ENCODE results near the gene FYN.
"Not testable (repeated sequence)": the region's sequence is repeated elsewhere in the genome, so short reads cannot be mapped to it uniquely, and the experiment has no call there.

Gene FYN

GRCh38 chr6:111660531-111660930, 212.7 kb downstream of the FYN start:
- no peak for DNase-seq (ENCODE audit: low read depth)

- DNase-seq (ENCODE audit: low read depth), result no peak
Measured at GRCh38 chr6:111658462-111659154, 214.6 kb downstream of the FYN start.

- DNase-seq (ENCODE audit: low read depth), result no peak
Measured at GRCh38 chr6:111657146-111657545, 216.1 kb downstream of the FYN start.

GRCh38 chr6:111653979-111654378, 219.3 kb downstream of the FYN start:
- no peak for DNase-seq (ENCODE audit: low read depth)

GRCh38 chr6:111653434-111653833, 219.8 kb downstream of the FYN start:
- no peak for DNase-seq (ENCODE audit: low read depth)

- DNase-seq (ENCODE audit: low read depth), result no peak
Measured at GRCh38 chr6:111652156-111652555, 221.1 kb downstream of the FYN start.

- no peak for DNase-seq (ENCODE audit: low read depth)
Measured at GRCh38 chr6:111651185-111652034, 221.8 kb downstream of the FYN start.

DNA sequence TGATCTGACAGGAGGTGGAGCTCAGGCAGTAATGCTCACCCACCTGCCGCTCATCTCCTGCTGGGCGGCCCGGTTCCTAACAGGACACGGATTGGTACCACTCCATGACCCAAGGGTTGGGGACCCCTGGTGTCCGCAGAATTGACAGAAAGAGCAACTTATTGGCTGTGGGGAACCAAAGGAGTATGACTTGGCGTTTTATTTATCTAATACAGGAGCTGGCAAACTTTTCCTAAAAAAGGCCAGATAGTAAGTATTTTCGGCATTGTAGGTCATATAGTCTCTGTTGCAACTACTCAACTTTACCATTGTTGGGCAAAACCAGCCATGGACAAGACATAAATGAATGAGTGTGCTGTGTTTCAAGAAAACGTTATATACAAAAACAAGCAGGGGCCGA, 223.2 kb downstream of the FYN start:
- DNase-seq (ENCODE audit: low read depth), result no peak

GRCh38 chr6:111648100-111648499, 225.2 kb downstream of the FYN start:
- DNase-seq (ENCODE audit: low read depth), result no peak

- no peak for DNase-seq (ENCODE audit: low read depth)
Measured at GRCh38 chr6:111646942-111647341, 226.3 kb downstream of the FYN start.

- DNase-seq (ENCODE audit: low read depth), result no peak
Measured at GRCh38 chr6:111646034-111646433, 227.2 kb downstream of the FYN start.

- no peak for DNase-seq (ENCODE audit: low read depth)
Measured at GRCh38 chr6:111644893-111645430, 228.3 kb downstream of the FYN start.

GRCh38 chr6:111642463-111643158, 230.6 kb downstream of the FYN start:
- no peak for DNase-seq (ENCODE audit: low read depth)

GRCh38 chr6:111639266-111639665, 234.0 kb downstream of the FYN start:
- no peak for DNase-seq (ENCODE audit: low read depth)

DNA sequence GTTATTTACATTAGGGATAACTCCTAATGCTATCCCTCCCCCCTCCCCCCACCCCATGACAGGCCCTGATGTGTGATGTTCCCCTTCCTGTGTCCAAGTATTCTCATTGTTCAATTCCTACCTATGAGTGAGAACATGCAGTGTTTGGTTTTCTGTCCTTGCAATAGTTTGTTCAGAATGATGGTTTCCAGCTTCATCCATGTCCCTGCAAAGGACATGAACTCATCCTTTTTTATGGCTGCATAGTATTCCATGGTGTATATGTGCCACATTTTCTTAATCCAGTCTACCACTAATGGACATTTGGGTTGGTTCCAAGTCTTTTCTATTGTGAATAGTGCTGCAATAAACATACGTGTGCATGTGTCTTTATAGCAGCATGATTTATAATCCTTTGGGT, 238.3 kb downstream of the FYN start:
- DNase-seq (ENCODE audit: low read depth), result not testable (repeated sequence)

DNA sequence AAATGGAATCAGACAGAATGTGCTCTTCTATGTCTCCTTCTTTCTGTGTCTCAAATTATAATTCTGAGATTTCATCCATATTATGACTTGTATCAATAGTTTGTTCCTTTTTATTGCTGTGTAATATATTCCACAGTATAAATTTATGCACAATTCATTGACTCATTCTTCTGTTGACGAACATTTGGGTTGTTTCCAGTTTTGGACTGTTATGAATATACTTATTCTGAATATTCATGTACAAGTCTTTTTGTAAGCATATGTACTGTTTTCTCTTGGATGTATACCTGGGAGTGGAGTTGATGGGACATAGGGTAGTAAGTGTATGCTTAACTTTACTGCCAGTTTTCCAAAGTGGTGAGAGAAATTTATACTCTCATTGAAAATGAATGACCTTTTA, 239.4 kb downstream of the FYN start:
- no peak for DNase-seq (ENCODE audit: low read depth)

DNA sequence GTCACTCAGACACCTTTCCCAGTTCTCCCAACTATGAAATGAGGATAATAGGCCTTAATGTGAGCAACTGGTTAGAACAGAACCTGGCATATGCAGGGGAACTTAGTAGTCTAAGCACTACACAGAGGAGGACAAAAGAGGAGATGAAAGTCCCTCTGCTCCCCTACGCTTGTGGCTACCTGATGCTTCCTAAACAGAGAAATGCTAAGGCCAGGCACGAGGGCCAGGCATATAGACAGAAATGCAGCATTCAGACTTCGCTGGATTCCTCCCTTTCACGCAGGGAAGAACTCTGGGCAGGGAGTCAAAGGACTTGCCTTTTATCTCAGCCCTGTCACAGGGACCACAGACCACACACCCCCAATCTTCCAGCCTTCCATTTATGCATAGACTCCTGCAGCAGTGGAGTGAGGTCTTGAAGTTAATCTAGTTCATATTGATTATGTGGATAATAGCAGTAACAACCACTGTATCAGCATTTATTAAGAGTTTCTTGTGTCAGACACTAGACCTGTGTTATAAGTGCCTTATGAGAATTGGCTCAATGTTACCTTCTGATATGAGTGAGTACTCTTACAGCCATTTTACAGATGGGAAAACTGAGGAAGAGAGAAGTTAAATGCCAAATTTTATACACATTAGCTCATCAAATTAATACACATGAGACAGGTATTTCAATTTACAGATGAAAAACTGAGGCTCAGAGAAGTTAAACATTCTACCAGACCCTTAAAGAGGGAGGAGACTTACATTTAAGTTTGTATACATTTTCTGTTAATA, 240.6 kb downstream of the FYN start:
- DNase-seq (ENCODE audit: low read depth), result no peak

DNA sequence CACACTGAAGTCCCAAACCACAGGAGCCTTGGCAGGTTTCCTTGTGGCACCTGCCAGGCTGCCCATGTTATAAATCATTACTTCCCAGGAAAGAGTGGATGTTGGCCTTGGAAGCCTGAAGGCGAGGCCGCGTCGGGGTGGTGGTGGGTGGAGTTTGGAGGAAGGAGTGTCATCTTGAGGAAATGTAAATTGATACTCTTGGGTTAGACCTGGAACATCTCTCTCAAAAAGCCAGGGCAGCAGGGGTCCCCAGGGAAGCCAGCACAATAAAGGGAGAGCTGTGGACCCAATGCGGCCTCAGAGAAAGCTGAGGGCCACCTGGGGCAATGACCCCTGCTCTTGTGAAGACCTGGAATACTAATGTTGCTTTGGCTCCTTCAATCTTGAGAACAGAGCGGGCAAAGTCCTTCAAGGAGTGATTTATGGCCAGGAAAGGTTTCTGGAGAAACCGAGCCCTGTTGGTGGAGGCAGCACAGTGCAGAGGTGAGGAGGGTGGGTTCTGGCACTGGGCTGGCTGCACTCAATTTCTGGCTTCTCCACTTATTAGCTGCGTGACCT, 241.3 kb downstream of the FYN start:
- no peak for DNase-seq (ENCODE audit: low read depth)

- DNase-seq (ENCODE audit: low read depth), result no peak
Measured at GRCh38 chr6:111631018-111631417, 242.2 kb downstream of the FYN start.

- DNase-seq (ENCODE audit: low read depth), result no peak
Measured at GRCh38 chr6:111628142-111628850, 245.0 kb downstream of the FYN start.

DNA sequence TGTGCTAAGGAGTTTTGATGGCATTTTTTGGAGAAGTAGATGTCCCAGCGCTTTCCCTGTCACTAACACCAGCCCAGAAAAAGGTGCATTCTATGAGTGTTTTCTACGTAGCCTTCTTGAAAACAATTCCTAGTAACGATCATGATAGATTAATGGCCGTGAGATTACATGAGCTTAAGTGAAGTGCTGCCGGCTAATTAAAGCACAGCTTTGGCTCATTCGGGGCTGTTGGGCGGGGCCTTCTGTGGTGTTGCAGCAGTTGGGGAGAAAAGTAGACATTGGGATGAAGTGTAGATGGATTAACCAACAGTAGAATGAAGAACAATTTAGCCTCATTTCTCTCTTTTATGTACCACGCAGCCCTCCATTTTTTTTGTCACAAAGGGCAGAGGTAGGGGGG, 246.8 kb downstream of the FYN start:
- no peak for DNase-seq (ENCODE audit: low read depth)

Measured in activated gamma-delta T cell treated with anti-CD3 and anti-CD28 coated beads, Interleukin-2, amount 50 U/mL, for 16 hours (primary cell).